DOHH2 (cell line): ENCODE measurements around the gene SNX1.
"Not testable (repeated sequence)": the region's sequence is repeated elsewhere in the genome, so short reads cannot be mapped to it uniquely, and the experiment has no call there.

Experiments
- H3F3A ChIP-seq: fragments of 200-600 bp; sonication (generic), shearing (Covaris generic); 2 replicates; pipeline ENCODE4 v1.6.0; 2016; ENCODE audit warnings: antibody characterized with exemption, mild to moderate bottlenecking; ENCODE audit not compliant: control insufficient read depth, insufficient read depth
- H3K27ac ChIP-seq: fragments of 200-600 bp; sonication (generic); 2 replicates; pipeline ENCODE4 v1.5.1; 2014; ENCODE audit warnings: low read depth, mild to moderate bottlenecking, low read length, moderate library complexity
- H3K27me3 ChIP-seq: fragments of 200-600 bp; sonication (generic); 2 replicates; pipeline ENCODE4 v1.6.1; 2014; ENCODE audit warnings: mild to moderate bottlenecking, low read length, mixed read lengths; ENCODE audit not compliant: control insufficient read depth
- H3K36me3 ChIP-seq: fragments of 200-600 bp; sonication (generic); 2 replicates; pipeline ENCODE4 v1.6.1; 2014; ENCODE audit warnings: mild to moderate bottlenecking, low read length, moderate library complexity, mixed read lengths; ENCODE audit not compliant: control insufficient read depth
- H3K4me1 ChIP-seq: fragments of 200-600 bp; sonication (generic); 2 replicates; pipeline ENCODE4 v1.6.1; 2014; ENCODE audit warnings: mild to moderate bottlenecking, low read length, mixed read lengths; ENCODE audit not compliant: control insufficient read depth
- H3K4me2 ChIP-seq: fragments of 200-600 bp; sonication (generic); 2 replicates; pipeline ENCODE4 v1.6.0; 2014; ENCODE audit warnings: mild to moderate bottlenecking, low read length, moderate library complexity
- H3K4me3 ChIP-seq: fragments of 200-600 bp; sonication (generic); 2 replicates; pipeline ENCODE4 v1.5.1; 2014; ENCODE audit warnings: mild to moderate bottlenecking, low read length, mixed read lengths
- H3K79me2 ChIP-seq: fragments of 200-600 bp; sonication (generic); 2 replicates; pipeline ENCODE4 v1.6.1; 2014; ENCODE audit warnings: mild to moderate bottlenecking, low read length, mixed read lengths; ENCODE audit not compliant: control insufficient read depth
- H3K9me2 ChIP-seq: fragments of 200-600 bp; sonication (generic); replicated peaks from 2 replicates; pipeline ENCODE4 v1.6.1; 2014; ENCODE audit warnings: mild to moderate bottlenecking, low read length, mixed read lengths; ENCODE audit not compliant: control insufficient read depth
- H3K9me3 ChIP-seq: fragments of 200-600 bp; sonication (generic); 2 replicates; pipeline ENCODE4 v1.6.1; 2014; ENCODE audit warnings: antibody characterized with exemption, low read length, mixed read lengths; ENCODE audit not compliant: control insufficient read depth, insufficient read depth
- H4K20me1 ChIP-seq: fragments of 200-600 bp; sonication (generic); 2 replicates; pipeline ENCODE4 v1.6.0; 2014; ENCODE audit warnings: low read depth, mild to moderate bottlenecking, antibody characterized with exemption, low read length, moderate library complexity; ENCODE audit not compliant: control insufficient read depth, insufficient read depth
- CTCF ChIP-seq: fragments of 200-600 bp; sonication (generic); IDR thresholded peaks from one replicate; pipeline ENCODE4 v1.5.1; 2014; ENCODE audit warnings: antibody characterized with exemption, mild to moderate bottlenecking, low read depth, low read length; ENCODE audit not compliant: poor library complexity, severe bottlenecking
- EZH2phosphoT487 ChIP-seq: fragments of 200-600 bp; sonication (generic); IDR thresholded peaks from 2 replicates; pipeline ENCODE4 v1.6.1; 2017; ENCODE audit warnings: borderline replicate concordance, mild to moderate bottlenecking, antibody characterized with exemption, low read length, moderate library complexity, mixed read lengths

The SNX1 gene

GRCh38 chr15:64112904-64113303, 17.1 kb downstream of the SNX1 start:
- H3K9me3 ChIP-seq = no peaks in the 10 kb centered on the region
- no peaks in the 10 kb centered on the region for H3K9me2 ChIP-seq
- no peaks in the 10 kb centered on the region for H3F3A ChIP-seq
- H3K27ac ChIP-seq = no peak overlapping the region
- H3K4me2 ChIP-seq = no peak overlapping the region
- H4K20me1 ChIP-seq = peaks cover 7% of the 10 kb centered on the region; the same call in 1 of the 2 replicates
- H3K4me3 ChIP-seq = no peak overlapping the region
- no peaks in the 10 kb centered on the region for H3K27me3 ChIP-seq
- peaks cover 59% of the 10 kb centered on the region for H3K36me3 ChIP-seq
- no peak for TF ChIP-seq EZH2phosphoT487
- TF ChIP-seq CTCF = no peak
- peaks cover 22% of the 10 kb centered on the region for H3K4me1 ChIP-seq
- H3K79me2 ChIP-seq = peaks cover 49% of the 10 kb centered on the region

GRCh38 chr15:64117759-64118487, 22.1 kb downstream of the SNX1 start:
- no peak overlapping the region for H3K4me2 ChIP-seq
- no peaks in the 10 kb centered on the region for H3K27me3 ChIP-seq
- no peak overlapping the region for H3K27ac ChIP-seq
- H3K79me2 ChIP-seq = peaks cover 2% of the 10 kb centered on the region; the same call in 1 of the 2 replicates
- no peak for TF ChIP-seq CTCF
- H3F3A ChIP-seq = no peaks in the 10 kb centered on the region
- no peaks in the 10 kb centered on the region for H4K20me1 ChIP-seq
- no peaks in the 10 kb centered on the region for H3K9me2 ChIP-seq
- peaks cover 87% of the 10 kb centered on the region for H3K36me3 ChIP-seq
- no peak overlapping the region for H3K4me3 ChIP-seq
- no peaks in the 10 kb centered on the region for H3K4me1 ChIP-seq
- H3K9me3 ChIP-seq = no peaks in the 10 kb centered on the region

- H3K27ac ChIP-seq, H3K27me3 ChIP-seq, H4K20me1 ChIP-seq, H3K4me1 ChIP-seq, H3K79me2 ChIP-seq, H3K4me2 ChIP-seq, H3K9me2 ChIP-seq, H3F3A ChIP-seq, H3K4me3 ChIP-seq, H3K9me3 ChIP-seq: not testable (repeated sequence)
- H3K36me3 ChIP-seq = peaks cover 81% of the 10 kb centered on the region
These were observed 24.5 kb downstream of the SNX1 start for GRCh38 chr15:64120322-64120721.

- TF ChIP-seq EZH2phosphoT487 (no peak), CTCF (no peak)
- Histone ChIP-seq H3K4me2 (no peak overlapping the region), H3F3A (no peaks in the 10 kb centered on the region), H3K9me2 (no peaks in the 10 kb centered on the region), H3K36me3 (peaks cover 72% of the 10 kb centered on the region), H3K4me3 (no peak overlapping the region), H3K4me1 (no peaks in the 10 kb centered on the region), H3K79me2 (no peaks in the 10 kb centered on the region), H3K27me3 (no peaks in the 10 kb centered on the region), H3K27ac (no peak overlapping the region), H3K9me3 (no peaks in the 10 kb centered on the region), H4K20me1 (no peaks in the 10 kb centered on the region)
These were observed 25.8 kb downstream of the SNX1 start for GRCh38 chr15:64121614-64122013.
